GM23338 (cell line): ENCODE data around the gene RCAN1. TPM values are rescaled to one million over a fixed set of nuclear protein-coding genes. Genes with fewer than 3 reads are reported as not detected.

Experiments used
- ATAC-seq: fragments of 200-7000 bp; cut with Tn5 transposase; 3 replicates; pipeline ENCODE4 v1.9.1; 2020
- DNase-seq: peaks from one replicate; pipeline ENCODE4 v3.0.0-alpha.2; 2015; ENCODE audit warnings: low spot score
- H2AFZ ChIP-seq: fragments of 200-600 bp; sonication (generic); 2 replicates; pipeline ENCODE4 v1.8.0; 2016; ENCODE audit warnings: antibody characterized with exemption, mild to moderate bottlenecking, moderate library complexity
- H3F3A ChIP-seq: fragments of 200-600 bp; sonication (generic); replicated peaks from 2 replicates; pipeline ENCODE4 v1.8.0; 2017; ENCODE audit warnings: antibody characterized with exemption, mixed run types, low read depth
- H3K27ac ChIP-seq: fragments of 200-600 bp; sonication (generic); 2 replicates; pipeline ENCODE4 v1.6.1; 2016; ENCODE audit warnings: low read depth
- H3K27me3 ChIP-seq: fragments of 200-600 bp; sonication (generic); 2 replicates; pipeline ENCODE4 v1.8.0; 2016; ENCODE audit warnings: mild to moderate bottlenecking, mixed run types, moderate library complexity; ENCODE audit not compliant: insufficient read depth
- H3K36me3 ChIP-seq: fragments of 200-600 bp; sonication (generic); 2 replicates; pipeline ENCODE4 v1.8.0; 2016; ENCODE audit warnings: mild to moderate bottlenecking; ENCODE audit not compliant: insufficient read depth
- H3K4me1 ChIP-seq: fragments of 200-600 bp; sonication (generic); 2 replicates; pipeline ENCODE4 v1.8.0; 2016; ENCODE audit warnings: mild to moderate bottlenecking, moderate library complexity; ENCODE audit not compliant: insufficient read depth
- H3K4me2 ChIP-seq: fragments of 200-600 bp; sonication (generic); 2 replicates; pipeline ENCODE4 v1.7.1; 2017; ENCODE audit warnings: mixed run types
- H3K4me3 ChIP-seq: fragments of 200-600 bp; sonication (generic); 2 replicates; pipeline ENCODE4 v1.6.1; 2016; ENCODE audit warnings: mixed run types
- H3K79me2 ChIP-seq: fragments of 200-600 bp; sonication (generic); replicated peaks from 2 replicates; pipeline ENCODE4 v1.8.0; 2017; ENCODE audit warnings: mild to moderate bottlenecking; ENCODE audit not compliant: insufficient read depth
- H3K9me2 ChIP-seq: fragments of 200-600 bp; sonication (generic); 2 replicates; pipeline ENCODE4 v1.8.0; 2017; ENCODE audit not compliant: insufficient read depth
- H4K20me1 ChIP-seq: fragments of 200-600 bp; sonication (generic); replicated peaks from 2 replicates; pipeline ENCODE4 v1.8.0; 2017; ENCODE audit warnings: mild to moderate bottlenecking; ENCODE audit not compliant: insufficient read depth
- H3K27ac Mint-ChIP-seq: 2 replicates; pipeline ENCODE4 v1.8.0; 2020; ENCODE audit warnings: inconsistent platforms, mild to moderate bottlenecking, moderate library complexity, mixed read lengths
- H3K27me3 Mint-ChIP-seq: 3 replicates; pipeline ENCODE4 v1.8.0; 2022; ENCODE audit warnings: low read depth, mild to moderate bottlenecking, moderate library complexity, mixed read lengths, inconsistent platforms; ENCODE audit not compliant: insufficient read depth, poor library complexity
- H3K36me3 Mint-ChIP-seq: 3 replicates; pipeline ENCODE4 v1.8.0; 2021; ENCODE audit warnings: low read depth, mild to moderate bottlenecking, inconsistent platforms, moderate library complexity, mixed read lengths
- H3K4me1 Mint-ChIP-seq: 3 replicates; pipeline ENCODE4 v1.8.0; 2020; ENCODE audit warnings: mild to moderate bottlenecking, inconsistent platforms, mixed read lengths
- H3K4me3 Mint-ChIP-seq: 3 replicates; pipeline ENCODE4 v1.8.0; 2021; ENCODE audit warnings: moderate library complexity, mild to moderate bottlenecking, inconsistent platforms, mixed read lengths
- H3K9me3 Mint-ChIP-seq: 3 replicates; pipeline ENCODE4 v1.8.0; 2020; ENCODE audit warnings: moderate library complexity, mild to moderate bottlenecking, inconsistent platforms, mixed read lengths
- ETS1 ChIP-seq: IDR thresholded peaks from 2 replicates; pipeline ENCODE4 v1.6.1; 2016; ENCODE audit warnings: antibody characterized with exemption
- REST ChIP-seq: IDR thresholded peaks from one replicate; pipeline ENCODE4 v1.6.1; 2018; ENCODE audit warnings: antibody characterized with exemption; ENCODE audit not compliant: unreplicated experiment
- ZNF462 ChIP-seq: fragments of 250-450 bp; sonication (Bioruptor Pico); IDR thresholded peaks from 2 replicates; pipeline ENCODE4 v1.5.0; 2020; ENCODE audit warnings: mild to moderate bottlenecking, moderate library complexity
- polyA plus RNA-seq: library from polyadenylated mRNA; unstranded; fragments of >200 nt; fragmentation: Nextera tagmentation; extraction: Ambion mirVana; gene quantifications from 2 replicates; pipeline ENCODE4 v1.2.1, GENCODE V29; 2016
- total RNA-seq: library from RNA; depleted of rRNA; stranded (reverse); fragments of >200 nt; shearing (Covaris generic); gene quantifications from 2 replicates; pipeline ENCODE4 v1.2.3, GENCODE V29; 2014

The RCAN1 gene
- total and polyA plus RNA-seq, 2 experiments from 2014 or later, result 3.7 to 5.2 TPM

DNA sequence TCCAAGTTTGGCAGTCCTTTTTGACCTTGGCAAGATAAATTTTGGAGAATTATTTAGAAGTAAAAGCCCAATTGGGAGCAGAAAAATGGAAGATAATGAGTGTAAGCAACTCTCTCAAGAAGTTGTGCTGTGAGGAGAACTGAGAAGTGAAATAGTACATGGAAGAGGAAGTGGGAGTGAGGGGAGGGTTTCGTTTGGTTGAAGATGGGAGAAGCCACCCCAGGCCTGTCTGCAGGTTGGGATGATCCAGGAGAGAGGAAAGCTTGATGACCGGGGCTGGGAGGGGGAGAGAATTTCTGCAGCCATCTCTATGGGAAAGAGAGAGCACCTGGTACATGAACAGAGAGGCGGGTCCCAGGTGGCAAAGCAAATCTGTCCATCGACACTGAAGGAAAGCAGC is 8.6 kb upstream of the RCAN1 start:
- Histone ChIP-seq H2AFZ (no peak overlapping the region), H3K9me2 (no peaks in the 10 kb centered on the region), H3K36me3 (no peaks in the 10 kb centered on the region), H4K20me1 (no peaks in the 10 kb centered on the region), H3F3A (no peaks in the 10 kb centered on the region), H3K27ac (no peak overlapping the region), H3K4me1 (no peaks in the 10 kb centered on the region), H3K4me2 (no peak overlapping the region), H3K79me2 (no peaks in the 10 kb centered on the region), H3K27me3 (no peaks in the 10 kb centered on the region), H3K4me3 (no peak overlapping the region)
- no peak for DNase-seq
- no peak overlapping the region for H3K27ac Mint-ChIP-seq
- H3K27me3 Mint-ChIP-seq, result peaks cover 2% of the 10 kb centered on the region
- no peak for ATAC-seq
- TF ChIP-seq ETS1, result no peak
- TF ChIP-seq ZNF462 (CRISPR knock-in tag), result no peak
- TF ChIP-seq REST, result no peak
- H3K36me3 Mint-ChIP-seq, result no peaks in the 10 kb centered on the region
- H3K9me3 Mint-ChIP-seq, result no peaks in the 10 kb centered on the region; the same call in 2 of the 3 replicates
- H3K4me1 Mint-ChIP-seq, result no peaks in the 10 kb centered on the region
- H3K4me3 Mint-ChIP-seq, result no peak overlapping the region
